Left cardiac atrium (tissue), 4 donors: Measurements from ENCODE around the gene SUGCT. TPM values are rescaled to one million over a fixed set of nuclear protein-coding genes. Genes with fewer than 3 reads are reported as not detected.

Source experiments
- ATAC-seq, 2 donors: fragments of 200-7000 bp; cut with Tn5 transposase; one replicate each; pipeline ENCODE4 v1.9.1; 2020; ENCODE audit warnings: mild to moderate bottlenecking in 2 of 2, moderate library complexity in 2 of 2
- DNase-seq: peaks from one replicate; pipeline ENCODE4 v3.0.0-alpha.2; 2020
- intact Hi-C, 2 donors: fragments of 100-400 bp; cut with DNase I; formaldehyde crosslinking; loops; one replicate each; pipeline versions ENCODE4 v1.14.1 to v1.15.1; 2022 to 2023
- total RNA-seq, 2 donors: library from RNA; stranded (reverse); fragmentation: NEBNext Ultra II Directional; extraction: Animal tissue kit (Norgen Biotek cat#: 25700); gene quantifications; one replicate each; pipeline ENCODE4 v1.2.1, GENCODE V29; 2021
- donor health status: DM: no; HTN: yes; CAD: no.
- donor health status: DM: no; HTN: yes; CAD: no; lungs with severe emphysema.
- donor health status: DM: yes; HTN: yes; CAD: no.
- donor health status: Dilated cardiomyopathy.

SUGCT gene
- total RNA-seq, 2 donors from 2014 or later, result 4.1 to 4.4 TPM

DNA sequence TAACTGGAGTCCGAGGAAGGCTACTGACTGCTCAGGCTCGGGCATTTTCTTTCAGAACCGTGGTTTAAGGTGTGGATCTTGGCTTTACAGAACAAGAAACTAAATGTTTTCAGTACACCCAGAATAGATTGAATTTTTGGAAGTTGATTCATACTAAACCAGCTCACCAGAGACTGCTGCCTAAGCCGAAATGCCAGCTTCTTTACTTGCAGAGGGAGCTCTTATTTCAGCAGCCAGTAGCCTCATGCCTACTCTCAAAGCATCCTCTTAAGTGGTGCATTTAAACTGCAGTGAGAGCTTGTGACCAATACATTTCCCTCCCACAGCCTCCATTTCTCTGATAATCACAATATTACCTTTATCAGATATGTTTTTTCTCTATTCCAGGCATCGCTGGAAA is 615.1 kb downstream of the SUGCT start:
- ATAC-seq, result no peak
- intact Hi-C loops, result no loop called here

DNA sequence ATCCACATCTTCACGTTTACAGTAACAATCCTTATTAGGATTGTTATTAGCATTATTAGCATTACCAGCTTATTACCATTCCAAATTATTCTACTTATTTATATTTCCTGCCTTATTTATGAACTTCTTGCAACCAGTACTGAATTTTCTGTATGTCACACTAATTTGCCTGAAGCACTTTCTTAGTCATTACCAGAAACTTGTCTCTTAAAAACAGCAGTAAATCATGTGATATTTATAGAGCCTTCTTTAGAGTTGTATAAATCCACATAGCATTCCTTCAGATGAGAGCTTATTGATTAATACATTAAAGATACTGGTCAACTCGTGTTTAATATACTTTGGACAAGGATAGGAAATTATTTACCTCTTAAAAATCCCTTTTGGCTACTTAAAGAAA is 618.6 kb downstream of the SUGCT start:
- ATAC-seq, result no peak
- intact Hi-C loops, result no loop called here

More for the DNA sequence above, 615.1 kb downstream of the SUGCT start:
- no peak for DNase-seq

DNA sequence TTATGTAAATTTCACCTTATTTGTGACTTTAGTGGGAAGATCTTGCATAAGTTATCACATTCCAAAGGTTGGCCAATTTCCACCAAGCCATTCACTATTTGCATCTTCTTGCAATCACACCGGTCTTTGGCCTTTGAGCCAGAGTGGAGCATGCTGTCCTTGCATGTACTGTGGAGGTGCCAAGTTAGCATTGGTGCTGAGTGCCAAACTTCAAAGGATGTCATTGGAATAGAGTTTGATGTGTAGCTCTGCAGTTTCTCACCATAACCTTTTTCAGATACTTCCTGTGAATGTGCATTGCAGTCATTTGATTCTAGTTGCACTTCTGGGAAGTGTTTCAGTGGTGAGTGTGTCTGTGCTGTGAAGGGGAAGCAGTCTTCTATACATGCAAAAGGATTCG is 620.6 kb downstream of the SUGCT start:
- peak in 1 of 2 donors; percentile 57 for ATAC-seq
- no peak for DNase-seq
- intact Hi-C loops, result no loop called here

More for the DNA sequence above, 618.6 kb downstream of the SUGCT start:
- no peak for DNase-seq

DNA sequence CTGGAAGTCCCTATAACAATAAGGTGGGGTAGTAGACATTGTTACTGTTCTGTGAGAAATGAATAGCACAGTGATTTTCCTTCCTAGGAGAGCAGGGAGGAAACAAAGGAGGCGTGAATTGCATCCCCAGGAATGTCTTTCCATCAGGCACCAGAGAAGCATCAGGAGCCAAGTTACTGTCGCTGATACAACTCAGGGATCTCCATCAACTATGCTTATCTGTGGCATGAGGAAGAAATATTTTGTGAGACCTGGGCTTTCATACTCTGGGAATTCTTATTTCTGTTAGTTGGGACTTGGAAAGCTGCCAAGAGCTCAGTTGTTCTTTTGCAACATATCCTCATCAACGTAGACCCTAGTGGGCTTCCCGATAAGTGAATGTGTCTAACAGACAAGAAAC is 622.3 kb downstream of the SUGCT start:
- no peak for ATAC-seq
- intact Hi-C loops, result no loop called here
- no peak for DNase-seq

DNA sequence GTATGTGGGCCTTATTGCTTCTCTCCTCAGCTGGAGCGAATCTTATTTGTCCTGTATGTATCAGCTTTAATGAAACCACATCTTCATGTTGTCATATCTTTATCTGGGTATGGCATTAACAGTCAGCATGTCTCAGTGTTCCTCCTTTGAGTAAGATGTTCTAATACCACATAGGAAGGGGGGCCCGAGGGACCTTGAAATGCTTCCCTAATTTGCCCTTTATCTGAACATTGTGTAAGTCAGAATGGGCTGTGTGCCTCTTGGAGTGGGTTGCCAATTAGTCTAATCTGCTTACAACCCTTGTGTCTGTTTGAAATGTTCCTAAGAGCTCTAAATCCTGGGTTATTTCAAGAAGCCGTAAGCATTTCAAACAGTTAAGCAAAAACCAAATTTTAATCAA is 623.8 kb downstream of the SUGCT start:
- intact Hi-C loops, result no loop called here
- no peak for DNase-seq
- ATAC-seq, result peak in 1 of 2 donors; percentile 67

DNA sequence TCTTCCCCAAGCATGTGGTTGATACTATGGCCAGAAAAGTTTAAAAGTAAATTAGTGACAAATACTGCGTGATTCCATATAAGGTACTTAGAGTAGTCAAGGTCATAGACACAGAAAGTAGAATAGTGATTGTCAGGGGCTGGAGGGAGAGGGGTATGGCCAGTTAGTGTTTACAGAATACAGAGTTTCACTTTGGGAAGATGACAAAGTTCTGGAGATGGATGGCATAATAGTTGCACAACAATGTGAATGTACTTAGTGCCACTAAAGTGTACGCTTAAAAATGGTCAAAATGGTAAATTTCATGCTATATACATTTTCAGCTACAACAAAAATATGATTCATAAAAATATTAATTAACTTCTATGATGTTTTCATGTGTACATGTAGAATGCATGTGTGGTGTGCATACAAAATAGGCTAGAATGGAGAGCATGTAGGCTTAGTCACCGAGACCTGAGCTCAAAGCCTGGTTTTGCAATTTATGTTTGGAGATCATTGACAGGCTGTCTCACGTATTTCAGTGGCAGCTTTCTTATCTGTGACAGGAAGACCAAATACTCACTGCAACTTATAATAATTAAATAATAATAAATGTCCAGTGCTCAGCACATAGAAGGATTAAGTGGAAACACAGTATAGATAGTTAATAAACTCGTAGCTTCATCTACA is 625.6 kb downstream of the SUGCT start:
- intact Hi-C loops, result no loop called here
- DNase-seq, result no peak
- no peak for ATAC-seq

DNA sequence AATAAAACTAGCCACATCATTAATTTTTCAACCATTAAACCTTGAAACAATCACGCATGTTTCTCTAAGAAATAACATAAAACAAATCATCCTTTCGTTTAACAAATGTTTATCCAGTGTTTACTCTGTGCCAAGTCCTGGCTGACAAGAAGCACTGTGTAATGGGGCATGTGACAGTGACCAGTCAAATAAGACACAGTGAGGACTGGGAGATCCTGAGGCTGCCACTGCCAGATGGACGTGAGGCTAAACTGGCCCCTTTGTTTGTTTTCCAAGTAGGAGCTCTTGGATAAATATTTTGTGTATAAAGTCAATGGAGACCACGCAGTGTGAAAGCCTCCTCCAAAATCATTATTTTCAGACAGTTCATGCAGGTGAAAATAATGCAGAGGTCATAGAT is 626.2 kb downstream of the SUGCT start:
- ATAC-seq (no peak), DNase-seq (no peak)
- intact Hi-C loops, result no loop called here

DNA sequence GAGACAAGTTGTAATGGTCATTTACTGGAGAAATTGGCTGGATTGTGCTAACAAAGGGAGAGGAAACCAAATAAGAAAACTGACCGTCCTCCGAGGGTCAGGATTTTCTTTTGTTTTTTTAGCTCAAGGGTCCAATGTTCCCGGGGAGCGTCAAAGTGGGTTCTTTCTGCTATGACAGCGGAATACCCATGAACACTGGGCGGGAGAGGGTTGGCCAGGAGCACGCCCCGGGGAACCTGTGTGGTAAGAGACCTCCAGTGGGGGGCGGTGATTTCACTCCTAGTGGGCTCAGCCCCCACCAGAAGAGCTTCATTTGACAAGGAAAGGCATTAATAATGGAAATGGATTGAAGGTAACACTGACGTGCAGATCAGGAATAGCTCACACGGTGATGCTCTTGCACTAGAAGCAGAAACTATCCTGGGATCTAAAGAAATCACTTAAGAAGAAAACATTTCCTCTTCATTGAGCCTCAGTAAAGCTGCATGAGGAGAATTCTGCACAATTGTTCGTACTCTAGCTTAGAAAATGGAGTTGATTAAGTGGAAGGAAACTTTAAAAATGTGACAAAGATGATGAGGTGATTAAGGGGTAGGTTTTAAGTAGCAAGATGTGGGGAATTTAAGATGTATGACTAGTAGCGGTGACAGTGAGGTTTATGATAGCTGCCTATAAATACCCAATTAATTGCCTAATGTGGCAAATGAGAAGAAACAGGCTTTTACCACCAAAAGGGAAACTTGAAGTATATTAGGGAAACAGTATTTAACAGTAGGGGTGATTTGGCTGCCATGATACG is 627.2 kb downstream of the SUGCT start:
- DNase-seq, result no peak
- intact Hi-C loops, result no loop called here
- no peak for ATAC-seq

DNA sequence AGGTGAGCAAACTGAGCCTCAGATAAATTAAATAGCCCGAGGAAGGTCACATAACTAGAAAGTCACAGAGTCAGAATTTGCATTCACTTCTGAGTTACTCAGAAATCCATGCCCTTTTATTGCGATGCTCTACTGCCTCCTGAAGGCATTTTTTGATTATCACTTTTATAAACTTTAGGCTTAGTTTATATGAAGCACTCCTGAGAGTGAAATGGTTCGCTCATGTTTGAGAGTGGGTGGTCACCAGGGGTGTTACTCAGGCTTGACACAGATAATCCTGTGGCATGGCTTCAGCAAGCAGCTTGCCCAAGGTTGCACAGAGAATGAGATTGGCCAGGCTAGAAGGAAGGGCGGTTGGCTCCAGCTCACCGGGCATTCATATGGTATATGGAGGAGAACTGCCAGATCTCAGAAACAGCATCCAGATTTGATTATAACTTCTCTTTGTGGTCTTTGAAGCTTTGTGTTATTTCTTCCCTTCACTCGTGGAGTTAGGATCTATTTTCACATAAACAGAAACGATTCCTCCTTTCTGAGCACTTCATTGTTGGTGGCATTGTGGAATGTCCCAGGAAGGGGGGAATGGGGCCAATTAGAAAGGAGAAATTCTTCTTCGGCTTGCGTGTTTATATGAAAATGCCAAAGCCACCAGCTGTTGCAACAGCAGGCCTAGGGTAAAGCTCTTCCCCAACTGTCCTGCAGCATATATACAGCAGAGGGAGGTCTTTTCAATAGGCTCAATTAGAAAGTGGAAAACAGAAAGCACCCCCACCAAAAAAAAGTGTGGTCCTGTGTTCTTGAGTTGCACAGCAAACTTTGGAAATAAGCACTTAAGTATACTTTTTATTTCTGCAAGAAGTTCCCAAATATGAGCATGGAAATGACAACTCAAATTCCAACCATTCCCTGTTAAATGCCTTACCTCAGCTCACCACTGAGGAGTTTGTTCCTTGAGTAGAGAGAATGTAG is 628.8 kb downstream of the SUGCT start:
- no peak for ATAC-seq
- intact Hi-C loops, result no loop called here
- no peak for DNase-seq

DNA sequence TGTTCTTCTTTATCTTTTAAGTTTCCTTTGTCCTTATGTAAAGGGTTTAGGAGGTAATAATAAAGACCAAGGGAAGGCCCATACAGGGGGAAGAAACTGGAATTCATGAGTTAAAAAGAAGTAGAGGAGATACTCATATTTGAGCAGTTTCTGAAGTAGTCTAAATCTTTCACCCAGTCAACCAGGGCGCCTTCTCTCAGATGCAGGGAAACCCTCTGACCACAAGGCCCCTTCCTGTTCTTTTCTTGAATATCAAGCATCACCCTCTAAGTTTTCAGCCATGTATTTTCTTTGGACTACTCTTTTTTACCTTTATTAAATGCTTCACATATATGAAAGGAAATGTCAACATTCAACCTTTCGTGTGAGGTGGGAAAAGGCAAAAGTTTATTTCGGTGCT is 630.8 kb downstream of the SUGCT start:
- DNase-seq (no peak), ATAC-seq (no peak)
- intact Hi-C loops, result no loop called here

DNA sequence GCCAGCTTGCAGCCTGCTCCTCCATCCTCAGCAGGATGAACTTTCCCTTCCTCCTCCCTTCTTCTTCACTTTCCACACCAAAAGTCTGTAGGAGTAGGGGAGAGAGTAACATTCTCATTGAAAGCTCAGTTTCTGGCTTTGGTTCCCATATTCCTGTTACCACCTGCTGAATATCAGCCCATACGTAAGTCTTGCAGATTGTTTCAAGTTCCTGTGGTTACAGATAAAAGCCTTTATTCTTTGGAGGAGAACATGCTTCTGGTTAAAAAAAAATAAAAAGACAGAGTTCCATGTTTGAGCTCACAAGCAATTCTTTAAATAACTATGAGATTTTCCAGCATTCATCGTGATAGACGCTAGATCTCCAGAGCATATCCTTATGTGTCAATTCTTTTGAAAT is 637.3 kb downstream of the SUGCT start:
- no peak for ATAC-seq
- no peak for DNase-seq
- intact Hi-C loops, result no loop called here

DNA sequence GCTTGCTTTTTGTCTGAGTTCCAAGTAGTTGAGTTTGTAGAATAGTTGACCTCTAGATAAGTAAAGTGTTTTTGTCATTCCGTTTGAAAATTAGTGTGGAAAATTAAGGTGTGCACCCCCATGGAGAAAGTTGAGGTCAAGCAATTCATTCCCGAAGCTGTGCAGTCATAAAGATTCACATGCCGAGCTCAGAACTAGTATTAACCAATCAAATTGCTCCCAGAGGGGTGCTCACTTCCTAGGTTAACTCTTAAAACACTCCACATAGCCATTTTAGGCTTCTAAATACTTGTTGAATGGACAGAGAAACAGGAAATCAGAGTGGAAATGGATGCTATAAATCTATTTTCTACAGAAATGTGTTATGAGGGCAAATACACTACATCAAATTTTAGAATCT is 638.9 kb downstream of the SUGCT start:
- intact Hi-C loops, result no loop called here
- no peak for DNase-seq
- ATAC-seq, result no peak

DNA sequence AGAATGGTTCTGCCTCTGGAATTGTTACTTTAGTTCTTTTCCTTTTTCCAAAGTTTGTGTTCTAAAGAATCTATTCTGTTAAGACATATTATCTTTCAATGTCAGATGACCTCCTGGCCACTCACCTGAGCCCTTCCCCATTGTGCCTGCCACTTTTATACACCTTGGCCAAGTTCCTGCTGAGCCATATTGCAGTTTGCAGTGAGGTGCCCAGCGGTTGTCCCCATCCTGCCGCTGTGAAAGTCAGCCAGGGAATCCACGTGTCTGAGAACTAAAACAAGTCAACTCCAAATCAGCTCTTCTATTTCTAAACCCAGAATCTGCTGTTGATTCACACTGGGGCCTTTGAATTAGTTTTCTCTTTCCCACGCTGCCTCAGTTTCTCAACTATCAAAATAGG is 641.1 kb downstream of the SUGCT start:
- no peak for DNase-seq
- intact Hi-C loops, result no loop called here
- ATAC-seq, result no peak

DNA sequence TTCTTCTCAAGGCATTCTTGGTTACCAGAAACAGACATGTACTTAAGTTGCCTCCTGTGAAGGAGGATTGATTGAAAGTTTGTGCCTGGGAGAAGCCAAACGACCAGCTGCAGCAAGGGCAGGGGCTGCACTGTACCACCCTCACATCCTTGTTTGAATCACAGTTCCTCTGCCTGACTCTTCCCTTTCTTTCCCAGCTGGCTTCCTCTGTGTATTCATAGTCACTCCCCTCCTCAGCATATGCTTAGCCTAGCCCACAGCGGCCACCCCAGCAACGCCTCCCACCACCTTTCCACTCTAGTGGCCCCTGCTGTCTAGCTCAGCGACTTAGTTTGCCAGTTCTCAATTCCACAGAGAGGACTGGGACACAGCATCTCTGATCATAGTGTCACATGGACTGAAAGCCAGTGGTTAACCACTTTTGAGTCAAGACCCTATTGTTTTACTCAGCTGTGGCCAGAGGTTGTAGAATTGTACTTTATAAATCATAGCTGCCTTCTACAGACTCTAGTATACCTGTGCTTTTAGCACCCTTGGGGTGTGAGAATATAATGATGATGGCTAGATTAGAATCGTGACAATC is 643.0 kb downstream of the SUGCT start:
- no peak for ATAC-seq
- intact Hi-C loops, result no loop called here
- DNase-seq, result no peak

DNA sequence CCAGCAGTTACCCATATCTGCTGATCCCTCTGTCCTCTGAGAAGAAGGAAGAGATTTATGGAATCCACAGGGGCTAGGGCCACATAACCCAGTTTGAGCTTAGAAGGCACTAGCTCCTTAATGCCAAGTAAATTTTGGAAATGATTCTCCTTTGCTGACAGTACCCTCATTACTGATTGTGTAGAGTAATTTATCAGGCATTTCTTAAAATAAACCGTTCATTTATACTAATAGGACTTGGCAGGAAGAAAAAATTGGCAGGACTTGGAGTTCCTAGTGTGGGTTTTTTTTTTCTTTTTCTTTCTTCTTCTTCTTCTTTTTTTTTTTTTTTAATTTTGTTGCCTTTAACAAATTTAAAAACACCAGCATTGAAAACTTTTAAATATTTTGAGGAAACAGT is 645.7 kb downstream of the SUGCT start:
- ATAC-seq (no peak), DNase-seq (no peak)
- intact Hi-C loops, result no loop called here

DNA sequence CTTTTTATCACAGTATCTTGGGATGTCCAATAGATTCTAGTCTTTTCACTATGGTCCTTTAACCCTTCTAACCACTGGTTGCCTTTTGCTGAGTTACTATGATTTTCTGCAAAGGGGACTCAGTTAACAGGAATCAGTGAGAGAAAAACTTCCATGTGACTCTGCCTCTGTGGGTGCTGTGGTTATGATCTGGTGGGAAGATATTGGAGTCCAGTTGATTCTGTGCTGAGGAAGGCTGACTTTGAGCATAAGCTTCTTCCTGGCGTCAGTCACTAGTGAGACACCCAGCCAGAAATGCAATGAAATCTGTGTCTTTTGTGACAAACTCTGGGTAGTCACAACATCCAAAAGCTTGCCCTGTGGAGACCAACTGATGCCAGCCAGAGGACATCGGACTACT is 648.0 kb downstream of the SUGCT start:
- no peak for DNase-seq
- intact Hi-C loops, result no loop called here
- no peak for ATAC-seq

DNA sequence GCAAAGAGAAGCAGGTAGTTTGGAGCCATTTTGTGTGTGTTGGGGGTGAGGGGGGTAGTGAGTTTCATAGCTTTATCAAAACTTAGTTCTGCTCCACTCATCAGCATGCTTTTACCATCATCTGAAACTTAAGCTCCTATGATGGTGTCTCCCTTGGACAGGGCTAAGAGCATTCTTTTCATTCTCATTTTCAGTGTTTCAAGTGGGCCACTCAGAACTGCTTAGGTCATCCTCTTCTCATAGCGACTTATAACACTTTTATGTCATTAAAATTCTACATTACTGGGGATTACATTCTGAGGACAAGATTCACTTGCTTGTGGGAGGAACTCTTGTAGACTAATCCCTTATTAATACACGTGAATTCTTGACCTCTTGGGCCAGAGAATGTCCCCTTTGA is 649.4 kb downstream of the SUGCT start:
- DNase-seq, result no peak
- peak in 1 of 2 donors; percentile 60 for ATAC-seq
- intact Hi-C loops, result no loop called here

DNA sequence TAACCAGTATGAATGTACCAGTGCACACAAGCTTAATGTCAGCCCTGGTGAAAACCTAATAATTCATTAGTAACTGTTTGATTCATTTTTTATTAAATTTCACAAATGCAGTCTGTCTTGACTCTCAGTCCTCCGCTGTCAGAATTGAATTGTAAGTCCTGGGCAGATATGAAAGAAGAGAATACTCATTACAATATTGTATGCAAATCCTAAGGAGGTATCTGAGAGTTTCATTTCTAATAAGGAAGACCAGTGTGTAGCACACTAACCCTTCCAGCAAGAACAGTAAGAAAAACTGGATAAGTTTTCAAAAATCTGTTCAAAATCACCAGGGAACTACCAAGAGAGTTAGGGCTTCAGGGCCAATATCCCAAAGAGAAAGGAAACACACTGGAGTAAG is 652.1 kb downstream of the SUGCT start:
- intact Hi-C loops, result no loop called here
- ATAC-seq (no peak), DNase-seq (no peak)

DNA sequence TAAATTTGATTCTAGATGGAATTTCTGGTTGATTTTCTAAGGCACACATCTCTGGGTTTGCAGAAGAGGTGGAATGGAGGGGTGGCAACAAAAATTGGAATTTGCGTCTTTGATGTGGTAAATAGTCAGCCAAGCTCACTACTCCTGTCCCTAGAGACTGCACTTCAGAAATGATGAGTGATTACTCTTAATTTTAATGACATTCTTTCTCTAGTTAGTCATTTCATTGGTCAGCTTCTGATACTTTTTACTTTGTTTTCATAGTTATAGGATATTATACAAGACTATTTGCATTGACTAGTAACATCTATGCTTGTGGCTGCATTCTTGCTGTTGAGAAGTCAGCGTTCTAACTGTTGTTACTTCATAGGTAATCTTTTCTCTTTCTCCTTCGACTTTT is 658.3 kb downstream of the SUGCT start:
- ATAC-seq, result no peak
- no peak for DNase-seq
- intact Hi-C loops, result no loop called here

DNA sequence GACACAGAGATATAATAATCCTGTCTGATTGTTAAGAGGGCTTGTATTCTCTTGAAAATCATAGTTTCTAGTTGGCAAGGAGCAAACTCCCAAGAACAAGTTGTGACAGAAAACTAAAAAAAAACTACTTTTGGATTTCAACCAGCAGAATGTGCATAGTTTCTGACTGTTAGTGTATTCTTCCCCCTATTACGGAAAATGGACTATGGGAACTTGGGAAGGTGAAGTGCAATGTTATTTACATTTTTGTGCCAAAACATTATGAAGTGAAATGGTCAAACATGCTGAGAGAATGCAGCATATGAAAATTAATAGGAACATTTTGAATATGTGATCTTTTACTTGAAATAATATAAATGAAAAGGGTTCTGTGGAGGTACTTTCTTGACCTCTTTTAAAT is 660.8 kb downstream of the SUGCT start:
- intact Hi-C loops, result no loop called here
- ATAC-seq (no peak), DNase-seq (no peak)
